Right atrium auricular region (tissue), 2 donors: ENCODE data around the gene DLEC1. TPM values are rescaled to one million over a fixed set of nuclear protein-coding genes. Genes with fewer than 3 reads are reported as not detected.
A peak's percentile ranks its signal among the peaks of the same experiment; 100 is the strongest.

Experiments
- DNase-seq: peaks from one replicate; pipeline ENCODE4 v3.0.0-alpha.2; 2019; ENCODE audit warnings: low spot score
- H3K27ac ChIP-seq, 2 donors: fragments of 200-600 bp; sonication (generic); 1 replicate in 1 of 2; 2 replicates in 1 of 2; pipeline ENCODE4 v1.5.1; 2016 to 2019
- H3K27me3 ChIP-seq, 2 donors: fragments of 200-600 bp; sonication (generic); one replicate each; pipeline versions ENCODE4 v1.5.1 to v1.6.0; 2017 to 2019
- H3K36me3 ChIP-seq: fragments of 200-600 bp; sonication (generic); one replicate; pipeline ENCODE4 v1.5.1; 2016
- H3K4me1 ChIP-seq, 2 donors: fragments of 200-600 bp; sonication (generic); one replicate each; pipeline versions ENCODE4 v1.5.1 to v1.6.0; 2017 to 2019
- H3K4me3 ChIP-seq, 2 donors: fragments of 200-600 bp; sonication (generic); 1 replicate in 1 of 2; 2 replicates in 1 of 2; pipeline ENCODE4 v1.5.1; 2017 to 2019; ENCODE audit warnings: mild to moderate bottlenecking in 1 of 2, moderate library complexity in 1 of 2
- H3K9me3 ChIP-seq, 2 donors: fragments of 200-600 bp; sonication (generic); one replicate each; pipeline ENCODE4 v1.5.1; 2019
- CTCF ChIP-seq, 2 donors: fragments of 200-600 bp; sonication (generic); IDR thresholded peaks; one replicate each; pipeline ENCODE4 v1.5.1; 2019; ENCODE audit warnings: antibody characterized with exemption in 2 of 2
- total RNA-seq, 2 donors: library from RNA; depleted of rRNA; stranded (reverse); fragments of >200 nt; gene quantifications; one replicate each; pipeline ENCODE4 v1.1.0, GENCODE V29; 2016

Gene DLEC1
- total RNA-seq, 2 donors from 2014 or later: 0.22 to 0.35 TPM

GRCh38 chr3:37994639-37994972 lies 44.4 kb upstream of the DLEC1 start:
- Histone ChIP-seq H3K9me3 (no peaks in the 10 kb centered on the region), H3K27ac (peak overlapping the region; percentile 74 to 80), H3K4me1 (peaks cover 0 to 34% of the 10 kb centered on the region in 2 donors), H3K36me3 (no peaks in the 10 kb centered on the region), H3K27me3 (no peaks in the 10 kb centered on the region), H3K4me3 (peak overlapping the region; percentile 48 to 66)
- DNase-seq: no peak
- TF ChIP-seq CTCF (IDR thresholded peaks at IDR 0.05): no peak

- Histone ChIP-seq H3K27me3 (no peaks in the 10 kb centered on the region), H3K4me3 (no peak overlapping the region), H3K4me1 (peaks cover 0 to 34% of the 10 kb centered on the region in 2 donors), H3K9me3 (no peaks in the 10 kb centered on the region), H3K27ac (no peak overlapping the region), H3K36me3 (no peaks in the 10 kb centered on the region)
- no peak for DNase-seq
- no peak for TF ChIP-seq CTCF (IDR thresholded peaks at IDR 0.05)
Observed at GRCh38 chr3:37995652-37996641, 43.1 kb upstream of the DLEC1 start.

GRCh38 chr3:37996785-37997301 lies 42.2 kb upstream of the DLEC1 start:
- Histone ChIP-seq H3K4me1 (peaks cover 0 to 34% of the 10 kb centered on the region in 2 donors), H3K27me3 (no peaks in the 10 kb centered on the region), H3K36me3 (no peaks in the 10 kb centered on the region), H3K27ac (no peak overlapping the region), H3K9me3 (no peaks in the 10 kb centered on the region), H3K4me3 (no peak overlapping the region)
- peak; percentile 85 to 86 for TF ChIP-seq CTCF (IDR thresholded peaks at IDR 0.05)
- DNase-seq: peak; percentile 83

- peaks cover 0 to 34% of the 10 kb centered on the region in 2 donors for H3K4me1 ChIP-seq
- DNase-seq: no peak
Observed at GRCh38 chr3:37997342-37997741, 41.7 kb upstream of the DLEC1 start.

GRCh38 chr3:37997791-37998370 lies 41.1 kb upstream of the DLEC1 start:
- Histone ChIP-seq H3K4me1 (peaks cover 0 to 36% of the 10 kb centered on the region in 2 donors), H3K27ac (peak overlapping the region; percentile 87 to 92), H3K9me3 (no peaks in the 10 kb centered on the region), H3K4me3 (no peak overlapping the region), H3K36me3 (no peaks in the 10 kb centered on the region), H3K27me3 (no peaks in the 10 kb centered on the region)
- DNase-seq: no peak
- TF ChIP-seq CTCF (IDR thresholded peaks at IDR 0.05): no peak

More at GRCh38 chr3:37997342-37997741, 41.7 kb upstream of the DLEC1 start:
- H3K4me3 ChIP-seq: no peak overlapping the region
- H3K36me3 ChIP-seq: no peaks in the 10 kb centered on the region
- no peaks in the 10 kb centered on the region for H3K27me3 ChIP-seq
- H3K9me3 ChIP-seq: no peaks in the 10 kb centered on the region
- no peak overlapping the region for H3K27ac ChIP-seq
- TF ChIP-seq CTCF (IDR thresholded peaks at IDR 0.05): no peak
